ENCODE measurements around the gene GATA2.

DNA sequence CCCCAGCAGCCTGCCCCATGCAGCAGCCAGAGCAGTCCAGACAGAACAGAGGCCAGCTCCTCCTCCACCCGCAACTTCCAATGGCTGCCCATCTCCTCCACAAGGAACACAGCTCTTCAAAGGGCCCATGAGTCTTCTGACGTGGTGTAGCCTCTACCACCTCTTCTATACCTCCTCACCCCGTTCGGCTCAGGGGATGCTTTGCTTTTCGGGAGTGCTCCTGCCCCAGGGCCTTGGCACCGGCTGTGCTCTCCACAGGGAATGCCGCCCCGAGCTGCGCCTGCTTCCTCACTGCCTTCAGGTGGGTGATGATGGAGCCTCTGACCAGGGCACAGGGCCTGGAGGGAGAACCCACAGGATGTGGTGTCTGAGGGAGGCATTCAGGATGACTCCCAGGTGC is 40.9 kb downstream of the GATA2 start:
- TF ChIP-seq POLR2A (IDR thresholded peaks at IDR 0.05): no peak
- TF ChIP-seq, protein P1, sequence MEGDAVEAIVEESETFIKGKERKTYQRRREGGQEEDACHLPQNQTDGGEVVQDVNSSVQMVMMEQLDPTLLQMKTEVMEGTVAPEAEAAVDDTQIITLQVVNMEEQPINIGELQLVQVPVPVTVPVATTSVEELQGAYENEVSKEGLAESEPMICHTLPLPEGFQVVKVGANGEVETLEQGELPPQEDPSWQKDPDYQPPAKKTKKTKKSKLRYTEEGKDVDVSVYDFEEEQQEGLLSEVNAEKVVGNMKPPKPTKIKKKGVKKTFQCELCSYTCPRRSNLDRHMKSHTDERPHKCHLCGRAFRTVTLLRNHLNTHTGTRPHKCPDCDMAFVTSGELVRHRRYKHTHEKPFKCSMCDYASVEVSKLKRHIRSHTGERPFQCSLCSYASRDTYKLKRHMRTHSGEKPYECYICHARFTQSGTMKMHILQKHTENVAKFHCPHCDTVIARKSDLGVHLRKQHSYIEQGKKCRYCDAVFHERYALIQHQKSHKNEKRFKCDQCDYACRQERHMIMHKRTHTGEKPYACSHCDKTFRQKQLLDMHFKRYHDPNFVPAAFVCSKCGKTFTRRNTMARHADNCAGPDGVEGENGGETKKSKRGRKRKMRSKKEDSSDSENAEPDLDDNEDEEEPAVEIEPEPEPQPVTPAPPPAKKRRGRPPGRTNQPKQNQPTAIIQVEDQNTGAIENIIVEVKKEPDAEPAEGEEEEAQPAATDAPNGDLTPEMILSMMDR (IDR thresholded peaks at IDR 0.05): no peak

Measured in suprapubic skin (tissue), 3 donors.